ENCODE results near the gene CFL2.

- TF ChIP-seq CTCF (IDR thresholded peaks at IDR 0.05) (no peak), POLR2A (IDR thresholded peaks at IDR 0.05) (no peak)
These were observed 23.2 kb downstream of the CFL2 start for GRCh38 chr14:34691206-34691605.

Measured in testis (tissue), 2 donors.